Astrocyte of the cerebellum (primary cell): ENCODE measurements around the gene PCP4L1.

Source experiments
- DNase-seq: peaks from one replicate; pipeline ENCODE4 v3.0.0-alpha.2; 2011; ENCODE audit warnings: low read depth
- H3K4me3 ChIP-seq: 2 replicates; pipeline ENCODE4 v1.5.1; 2011; ENCODE audit warnings: mild to moderate bottlenecking, low read depth, low read length, moderate library complexity
- in situ Hi-C: cut with HindIII; loops from 2 replicates; pipeline ENCODE4 v1.10.0; 2017; ENCODE audit warnings: low sequenced_read_pairs
- TF ChIP-seq, protein P1 (sequence below): IDR thresholded peaks from 2 replicates; pipeline ENCODE4 v1.5.1; 2012; ENCODE audit warnings: low read length, low read depth, moderate library complexity, mild to moderate bottlenecking; ENCODE audit errors: missing control alignments

PCP4L1 gene

DNA sequence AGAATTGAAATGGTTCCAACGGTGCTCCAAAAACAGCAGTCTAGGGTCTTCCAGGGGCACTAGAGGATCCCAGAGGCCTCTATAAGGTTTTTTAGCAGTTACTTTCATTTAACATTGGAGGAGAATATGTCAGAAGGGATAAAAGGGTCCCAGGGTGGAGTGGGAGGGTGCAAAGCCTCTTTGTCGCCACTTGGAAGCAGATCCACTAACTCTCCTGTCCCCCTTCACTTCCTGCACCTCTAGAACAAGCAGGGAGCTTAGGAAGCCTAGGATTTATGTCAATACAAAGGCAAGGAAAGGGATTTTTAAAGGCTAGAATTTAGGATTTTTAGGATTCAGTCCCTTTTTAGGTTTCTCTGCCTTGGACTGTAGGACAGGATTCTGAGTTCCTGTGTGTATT, 8.3 kb downstream of the PCP4L1 start:
- in situ Hi-C loops: no loop called here
- no peak overlapping the region for H3K4me3 ChIP-seq
- TF ChIP-seq, protein P1, sequence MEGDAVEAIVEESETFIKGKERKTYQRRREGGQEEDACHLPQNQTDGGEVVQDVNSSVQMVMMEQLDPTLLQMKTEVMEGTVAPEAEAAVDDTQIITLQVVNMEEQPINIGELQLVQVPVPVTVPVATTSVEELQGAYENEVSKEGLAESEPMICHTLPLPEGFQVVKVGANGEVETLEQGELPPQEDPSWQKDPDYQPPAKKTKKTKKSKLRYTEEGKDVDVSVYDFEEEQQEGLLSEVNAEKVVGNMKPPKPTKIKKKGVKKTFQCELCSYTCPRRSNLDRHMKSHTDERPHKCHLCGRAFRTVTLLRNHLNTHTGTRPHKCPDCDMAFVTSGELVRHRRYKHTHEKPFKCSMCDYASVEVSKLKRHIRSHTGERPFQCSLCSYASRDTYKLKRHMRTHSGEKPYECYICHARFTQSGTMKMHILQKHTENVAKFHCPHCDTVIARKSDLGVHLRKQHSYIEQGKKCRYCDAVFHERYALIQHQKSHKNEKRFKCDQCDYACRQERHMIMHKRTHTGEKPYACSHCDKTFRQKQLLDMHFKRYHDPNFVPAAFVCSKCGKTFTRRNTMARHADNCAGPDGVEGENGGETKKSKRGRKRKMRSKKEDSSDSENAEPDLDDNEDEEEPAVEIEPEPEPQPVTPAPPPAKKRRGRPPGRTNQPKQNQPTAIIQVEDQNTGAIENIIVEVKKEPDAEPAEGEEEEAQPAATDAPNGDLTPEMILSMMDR: no peak
- no peak for DNase-seq

DNA sequence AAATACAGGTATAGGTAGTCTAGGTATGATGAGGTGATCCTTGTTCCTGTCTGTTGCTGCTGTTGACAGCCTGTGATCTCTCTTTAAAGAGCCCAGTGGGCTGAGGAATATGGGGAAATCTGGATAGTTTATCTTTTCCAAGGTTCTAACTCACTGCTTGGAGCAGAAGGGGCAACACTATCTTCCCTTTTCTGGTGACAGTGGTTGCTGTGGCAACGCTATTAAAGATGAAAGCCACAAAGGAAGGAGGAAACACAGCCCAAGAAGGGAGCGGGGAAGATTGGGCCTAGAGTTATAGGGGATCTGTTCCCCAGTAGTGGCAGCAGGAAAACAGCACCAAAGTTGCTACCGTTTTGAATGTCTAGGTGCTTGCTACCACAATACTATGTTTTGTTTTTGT, 8.8 kb downstream of the PCP4L1 start:
- H3K4me3 ChIP-seq: no peak overlapping the region
- TF ChIP-seq, protein P1: no peak
- no peak for DNase-seq
- in situ Hi-C loops: no loop called here

DNA sequence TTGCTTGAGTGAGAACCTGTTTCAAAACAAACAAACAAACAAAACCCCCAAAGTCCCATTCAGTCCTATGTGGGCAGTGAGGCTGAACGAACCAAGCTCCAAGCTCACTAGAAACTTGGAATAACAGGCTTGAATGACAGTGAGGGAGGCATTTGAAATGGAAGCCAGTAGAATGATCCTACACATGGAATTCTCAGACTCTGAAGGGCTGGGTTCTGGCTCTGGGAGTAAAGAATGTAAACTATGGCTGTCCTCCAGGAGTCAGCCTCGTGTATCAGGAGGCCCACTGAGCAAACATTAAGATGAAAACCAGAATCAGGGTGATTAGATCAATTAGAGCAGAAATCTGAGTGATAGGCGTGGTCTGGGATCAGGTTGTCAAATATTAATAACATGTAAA, 14.9 kb downstream of the PCP4L1 start:
- no peak overlapping the region for H3K4me3 ChIP-seq
- in situ Hi-C loops: no loop called here
- TF ChIP-seq, protein P1: no peak
- DNase-seq: no peak

DNA sequence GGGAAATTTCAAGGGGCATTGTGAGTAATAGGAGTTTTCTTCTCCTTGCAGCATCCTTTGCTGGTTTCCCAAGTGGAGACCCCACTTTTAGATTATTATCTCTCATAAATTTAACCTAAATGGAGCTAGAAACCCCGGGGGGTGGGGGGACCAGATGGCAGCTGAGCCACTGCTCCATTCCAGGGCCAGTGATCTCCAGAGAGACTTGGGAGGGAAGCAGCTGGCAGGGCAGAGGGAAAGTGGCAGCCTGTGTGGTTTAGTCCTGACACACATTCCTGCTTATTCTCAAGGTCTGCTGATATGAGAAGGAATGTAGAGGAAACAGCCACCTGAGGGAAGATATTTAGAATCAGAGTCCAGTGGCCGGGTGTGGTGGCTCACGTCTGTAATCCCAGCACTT, 16.3 kb downstream of the PCP4L1 start:
- DNase-seq: no peak
- in situ Hi-C loops: no loop called here
- H3K4me3 ChIP-seq: no peak overlapping the region
- TF ChIP-seq, protein P1: no peak

DNA sequence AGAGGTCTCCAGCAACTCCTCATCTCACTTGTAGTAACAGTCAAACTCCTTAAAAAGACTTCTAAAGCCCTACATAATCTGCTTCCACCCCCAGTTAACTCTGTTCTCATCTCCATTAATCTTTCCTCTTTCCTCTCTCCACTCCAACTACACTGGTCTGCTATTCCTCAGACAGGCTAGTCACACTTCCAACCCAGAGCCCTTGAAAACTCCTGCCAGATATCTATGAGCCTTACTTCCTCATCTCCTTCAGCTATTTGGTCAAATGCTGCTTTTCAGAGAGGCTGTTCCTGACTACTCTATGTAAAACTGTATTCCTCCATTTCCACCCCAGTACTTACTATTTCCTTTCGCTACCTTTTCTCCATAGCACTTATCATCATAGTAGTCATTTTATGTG, 24.4 kb downstream of the PCP4L1 start:
- H3K4me3 ChIP-seq: no peak overlapping the region
- in situ Hi-C loops: no loop called here
- no peak for DNase-seq
- TF ChIP-seq, protein P1: no peak

DNA sequence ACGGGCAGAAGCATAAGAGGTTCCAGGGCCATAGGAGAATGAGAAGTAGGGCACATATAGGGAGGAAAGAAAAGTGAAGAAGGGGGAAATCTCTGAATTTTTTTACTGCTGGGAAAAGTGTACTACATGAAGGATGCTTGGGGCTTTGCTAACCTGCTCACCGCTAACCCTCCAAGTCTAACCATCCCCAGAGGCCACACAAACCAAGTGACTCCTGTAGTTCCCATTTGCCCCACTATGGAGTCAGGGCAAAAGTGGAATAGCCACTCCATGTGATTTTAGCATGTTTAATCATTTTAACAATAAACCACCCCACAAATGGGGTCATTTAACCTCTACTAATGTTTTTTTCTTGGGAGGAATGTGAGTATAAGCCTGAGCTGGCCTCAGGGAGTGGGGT, 26.6 kb downstream of the PCP4L1 start:
- DNase-seq: no peak
- H3K4me3 ChIP-seq: no peak overlapping the region
- in situ Hi-C loops: no loop called here
- TF ChIP-seq, protein P1: no peak

DNA sequence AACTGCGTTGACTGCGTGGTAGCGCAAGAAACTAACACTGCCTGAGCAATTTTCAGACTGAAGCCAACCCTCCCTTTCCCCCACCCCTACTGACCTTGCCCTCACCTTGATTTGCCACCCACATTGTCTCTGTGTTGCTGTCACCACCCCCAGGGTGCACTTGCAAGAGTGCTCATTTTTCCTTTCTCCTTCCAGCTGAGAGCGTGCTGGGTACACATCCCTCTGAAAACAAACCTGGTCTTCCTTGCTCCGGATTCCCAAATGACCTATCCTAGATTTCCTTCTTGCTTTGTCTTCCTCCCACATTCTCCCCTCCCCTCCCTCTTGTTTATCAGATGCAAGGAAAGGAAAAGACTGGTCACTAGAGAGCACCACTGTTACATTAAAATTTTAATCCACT, 27.0 kb downstream of the PCP4L1 start:
- H3K4me3 ChIP-seq: no peak overlapping the region
- DNase-seq: no peak
- in situ Hi-C loops: no loop called here
- TF ChIP-seq, protein P1: no peak
